UCSD-AML1 (cell line): ENCODE results near the gene DTL.

Source experiments
- DNase-seq: peaks from one replicate; lab custom pipeline; 2025; ENCODE audit not compliant: unreplicated experiment; lab: John Stamatoyannopoulos, UW

The DTL gene

GRCh38 chr1:212089560-212090163 lies 54.1 kb downstream of the DTL start:
- DNase-seq: no peak

- no peak for DNase-seq
These were observed 56.0 kb downstream of the DTL start for GRCh38 chr1:212091438-212092121.

GRCh38 chr1:212097360-212097759 lies 61.8 kb downstream of the DTL start:
- DNase-seq: no peak

GRCh38 chr1:212098310-212098709 lies 62.8 kb downstream of the DTL start:
- DNase-seq: no peak

GRCh38 chr1:212098771-212099170 lies 63.2 kb downstream of the DTL start:
- no peak for DNase-seq

- no peak for DNase-seq
These were observed 65.7 kb downstream of the DTL start for GRCh38 chr1:212101251-212101650.

GRCh38 chr1:212101735-212102134 lies 66.2 kb downstream of the DTL start:
- DNase-seq: no peak

- DNase-seq: no peak
These were observed 69.2 kb downstream of the DTL start for GRCh38 chr1:212104586-212105325.

- DNase-seq: no peak
These were observed 70.8 kb downstream of the DTL start for GRCh38 chr1:212106286-212106792.

GRCh38 chr1:212107481-212107880 lies 71.9 kb downstream of the DTL start:
- DNase-seq: no peak

- DNase-seq: no peak
These were observed 72.6 kb downstream of the DTL start for GRCh38 chr1:212108187-212108586.

- DNase-seq: no peak
These were observed 73.4 kb downstream of the DTL start for GRCh38 chr1:212108981-212109380.

- DNase-seq: no peak
These were observed 74.2 kb downstream of the DTL start for GRCh38 chr1:212109728-212110127.

GRCh38 chr1:212110617-212111016 lies 75.1 kb downstream of the DTL start:
- no peak for DNase-seq

GRCh38 chr1:212111536-212111935 lies 76.0 kb downstream of the DTL start:
- DNase-seq: no peak

- DNase-seq: no peak
These were observed 78.2 kb downstream of the DTL start for GRCh38 chr1:212113706-212114105.

GRCh38 chr1:212118167-212118871 lies 82.8 kb downstream of the DTL start:
- no peak for DNase-seq

GRCh38 chr1:212118872-212119260 lies 83.3 kb downstream of the DTL start:
- no peak for DNase-seq

- DNase-seq: no peak
These were observed 83.9 kb downstream of the DTL start for GRCh38 chr1:212119397-212119837.

GRCh38 chr1:212119863-212120262 lies 84.3 kb downstream of the DTL start:
- DNase-seq: no peak

- no peak for DNase-seq
These were observed 86.2 kb downstream of the DTL start for GRCh38 chr1:212121779-212122178.
